GM12878 (cell line): ENCODE results near the gene HSD17B2. TPM values are rescaled to one million over a fixed set of nuclear protein-coding genes. Genes with fewer than 3 reads are reported as not detected.

Experiments used
- ATAC-seq: fragments of 200-7000 bp; cut with Tn5 transposase; 3 replicates; pipeline ENCODE4 v1.9.1; 2020; ENCODE audit warnings: mild to moderate bottlenecking, moderate library complexity
- BruUV-seq: library from RNA; stranded (reverse); fragments of 400-500 nt; replicated peaks from 2 replicates; lab custom pipeline; 2021; lab: Mats Ljungman, UMichigan
- CTCF ChIA-PET: fragments of 300-600 bp; sonication (Branson Sonifier 250); formaldehyde crosslinking; extraction: SDS; loops from one replicate; lab custom pipeline; 2021; ENCODE audit warnings: inconsistent platforms; lab: Yijun Ruan, JAX
- POLR2A ChIA-PET: fragments of 350-600 bp; formaldehyde crosslinking; extraction: SDS; loops from one replicate; lab custom pipeline; 2021; ENCODE audit warnings: inconsistent platforms; lab: Charles Lee
- RAD21 ChIA-PET: fragments of 300-600 bp; sonication (Branson Sonifier 250); formaldehyde crosslinking; loops from one replicate; lab custom pipeline; 2023; ENCODE audit warnings: antibody characterized with exemption; ENCODE audit not compliant: unreplicated experiment; lab: Charles Lee
- SMC1A ChIA-PET: fragments of 300-600 bp; sonication (Branson Sonifier 250); formaldehyde crosslinking; loops from one replicate; lab custom pipeline; 2023; ENCODE audit not compliant: unreplicated experiment, uncharacterized antibody; lab: Charles Lee
- DNase-seq: peaks from one replicate; pipeline ENCODE4 v3.0.0-alpha.2; 2011; ENCODE audit warnings: low read depth, low spot score
- FAIRE-seq: peaks from 3 replicates; lab custom pipeline; 2011; peaks lifted over from hg19 to GRCh38; lab: Jason Lieb, UNC
- H2AFZ ChIP-seq: 2 replicates; pipeline ENCODE4 v1.6.0; 2011; ENCODE audit warnings: low read depth, low read length, control low read depth; ENCODE audit not compliant: control insufficient read depth
- H3K27ac ChIP-seq: 2 replicates; pipeline ENCODE4 v1.5.1; 2011; ENCODE audit warnings: control low read depth; ENCODE audit not compliant: control insufficient read depth, insufficient read depth
- H3K27me3 ChIP-seq, 2 experiments: replicated peaks in 1 of 2; 2 replicates each; pipeline versions ENCODE4 v1.6.0 to v1.6.1; 2011; ENCODE audit warnings: low read length in 1 of 2; ENCODE audit not compliant: control insufficient read depth in 2 of 2, insufficient read depth in 2 of 2
- H3K36me3 ChIP-seq, 2 experiments: 2 replicates each; pipeline ENCODE4 v1.5.1; 2011; ENCODE audit warnings: low read length in 1 of 2; ENCODE audit not compliant: control insufficient read depth in 2 of 2, insufficient read depth in 2 of 2
- H3K4me1 ChIP-seq: 2 replicates; pipeline ENCODE4 v1.6.1; 2011; ENCODE audit warnings: mild to moderate bottlenecking, low read length, moderate library complexity, mixed read lengths; ENCODE audit not compliant: control insufficient read depth, insufficient read depth
- H3K4me2 ChIP-seq: 2 replicates; pipeline ENCODE4 v1.6.0; 2011; ENCODE audit warnings: control low read depth; ENCODE audit not compliant: control insufficient read depth, insufficient read depth
- H3K4me3 ChIP-seq: fragments of 200-600 bp; sonication (generic); 2 replicates; pipeline ENCODE4 v1.5.1; 2016
- H3K79me2 ChIP-seq: 2 replicates; pipeline ENCODE4 v1.6.0; 2011; ENCODE audit warnings: low read length; ENCODE audit not compliant: control insufficient read depth, insufficient read depth
- H3K9ac ChIP-seq: 2 replicates; pipeline ENCODE4 v1.8.0; 2011; ENCODE audit warnings: low read length, control low read depth, mixed read lengths; ENCODE audit not compliant: control insufficient read depth, insufficient read depth
- H3K9me3 ChIP-seq: replicated peaks from 3 replicates; pipeline ENCODE4 v1.5.1; 2011; ENCODE audit warnings: mild to moderate bottlenecking, low read length; ENCODE audit not compliant: control insufficient read depth, insufficient read depth
- H4K20me1 ChIP-seq: 2 replicates; pipeline ENCODE4 v1.6.0; 2011; ENCODE audit not compliant: control insufficient read depth, insufficient read depth
- BHLHE40 ChIP-seq, 2 experiments: fragments of 450-650 bp in 1 of 2; IDR thresholded peaks; 2 replicates each; pipeline ENCODE4 v1.6.1; 2011 to 2017; ENCODE audit warnings: low read depth in 2 of 2, borderline replicate concordance in 1 of 2, improper control_type of control experiment in 1 of 2, low read length in 1 of 2, mild to moderate bottlenecking in 1 of 2
- EED ChIP-seq: sonication (generic); IDR thresholded peaks from 2 replicates; pipeline ENCODE4 v1.6.1; 2016; ENCODE audit warnings: antibody characterized with exemption, low read depth
- ESRRA ChIP-seq: IDR thresholded peaks from 2 replicates; pipeline ENCODE4 v1.6.1; 2012; ENCODE audit warnings: mild to moderate bottlenecking, low read length, improper control_type of control experiment
- JUND ChIP-seq: IDR thresholded peaks from 2 replicates; pipeline ENCODE4 v1.6.1; 2012; ENCODE audit warnings: low read depth, mild to moderate bottlenecking, low read length, improper control_type of control experiment, moderate library complexity
- KDM1A ChIP-seq: fragments of 200-600 bp; sonication (generic); IDR thresholded peaks from 2 replicates; pipeline ENCODE4 v1.6.1; 2016; ENCODE audit warnings: borderline replicate concordance
- MEF2B ChIP-seq: fragments of 450-650 bp; IDR thresholded peaks from 2 replicates; pipeline ENCODE4 v1.6.1; 2018; ENCODE audit warnings: mild to moderate bottlenecking, moderate library complexity; ENCODE audit not compliant: partially characterized antibody, poor library complexity, severe bottlenecking
- MLLT1 ChIP-seq: fragments of 450-650 bp; IDR thresholded peaks from 2 replicates; pipeline ENCODE4 v1.6.1; 2016; ENCODE audit warnings: mild to moderate bottlenecking
- NFYA ChIP-seq: IDR thresholded peaks from 2 replicates; pipeline ENCODE4 v1.6.1; 2011; ENCODE audit warnings: low read depth, mild to moderate bottlenecking, low read length, improper control_type of control experiment, borderline replicate concordance
- NFYB ChIP-seq: IDR thresholded peaks from 2 replicates; pipeline ENCODE4 v1.6.1; 2011; ENCODE audit warnings: low read depth, mild to moderate bottlenecking, low read length, improper control_type of control experiment, moderate library complexity; ENCODE audit not compliant: insufficient read depth
- NR2C2 ChIP-seq: IDR thresholded peaks from 2 replicates; pipeline ENCODE4 v1.6.1; 2011; ENCODE audit warnings: borderline replicate concordance, low read depth; ENCODE audit not compliant: control insufficient read depth, insufficient read length
- PML ChIP-seq: IDR thresholded peaks from 2 replicates; pipeline ENCODE4 v1.6.1; 2012; ENCODE audit warnings: low read length, inconsistent platforms
- RCOR1 ChIP-seq: conservative IDR thresholded peaks from 2 replicates; pipeline ENCODE4 v1.6.1; 2012; ENCODE audit warnings: low read depth, low read length, improper control_type of control experiment
- SPI1 ChIP-seq: IDR thresholded peaks from 2 replicates; pipeline ENCODE4 v1.6.1; 2011; ENCODE audit warnings: low read depth, mild to moderate bottlenecking, low read length, moderate library complexity, borderline replicate concordance; ENCODE audit not compliant: insufficient read depth
- TCF3 ChIP-seq: IDR thresholded peaks from 2 replicates; pipeline ENCODE4 v1.6.1; 2012; ENCODE audit warnings: low read depth, mild to moderate bottlenecking, low read length, borderline replicate concordance; ENCODE audit not compliant: insufficient read depth
- USF1 ChIP-seq: IDR thresholded peaks from 2 replicates; pipeline ENCODE4 v1.6.1; 2011; ENCODE audit warnings: borderline replicate concordance, low read depth, mild to moderate bottlenecking, moderate library complexity, mixed read lengths, low read length; ENCODE audit not compliant: insufficient read depth; ENCODE audit errors: extremely low read length
- ZNF207 ChIP-seq: fragments of 450-650 bp; IDR thresholded peaks from 2 replicates; pipeline ENCODE4 v1.6.1; 2014; ENCODE audit warnings: antibody characterized with exemption, mild to moderate bottlenecking, borderline replicate concordance
- WGBS: methylation state at CpG from one replicate; pipeline ENCODE4 v1.1.6; 2016; ENCODE audit warnings: low lambda C conversion rate; ENCODE audit not compliant: insufficient replicate concordance, insufficient coverage; ENCODE audit errors: missing lambda C conversion rate; 5-methylcytosine and 5-hydroxymethylcytosine counted together
- in situ Hi-C: fragments of 300-500 bp; cut with MboI; formaldehyde crosslinking; loops from 9 replicates; pipeline ENCODE4 v1.14.3; 2018; ENCODE audit warnings: mixed read lengths
- intact Hi-C: fragments of 100-400 bp; cut with micrococcal nuclease; formaldehyde crosslinking; loops from one replicate; pipeline ENCODE4 v1.14.2; 2022; ENCODE audit not compliant: unreplicated experiment
- polyA plus RNA-seq, 11 experiments: library from polyadenylated mRNA; depleted of rRNA in 4 of 11; unstranded in 6 of 11; stranded (reverse) in 5 of 11; fragments of >200 nt; fragmentation: Nextera tagmentation in 4 of 11; fragmentation: Illumina TruSeq in 1 of 11; extraction: Ambion mirVana in 4 of 11; extraction: Trizol in 1 of 11; gene quantifications; 1 replicate in 1 of 11; 2 replicates in 10 of 11; pipeline versions ENCODE4 v1.2.1 to v1.2.3, GENCODE V29; 2011 to 2016; ENCODE audit warnings: inconsistent platforms in 2 of 11, missing spikeins in 2 of 11, low read depth in 1 of 11
- total RNA-seq, 4 experiments: library from RNA; depleted of rRNA in 3 of 4; stranded (reverse); fragments of >200 nt in 3 of 4; fragmentation: Illumina TruSeq in 1 of 4; extraction: Trizol in 1 of 4; gene quantifications; 2 replicates each; pipeline versions ENCODE4 v1.2.1 to v1.2.3, GENCODE V29; 2013 to 2021
- TF ChIP-seq, protein P1 (sequence below): IDR thresholded peaks from 2 replicates; pipeline ENCODE4 v1.6.1; 2012; ENCODE audit warnings: low read depth, low read length, improper control_type of control experiment
- TF ChIP-seq, protein P2 (sequence below): IDR thresholded peaks from 2 replicates; pipeline ENCODE4 v1.6.1; 2011; ENCODE audit warnings: mild to moderate bottlenecking, low read depth, low read length, moderate library complexity; ENCODE audit not compliant: insufficient replicate concordance

HSD17B2 gene
- total and polyA plus RNA-seq, 10 of the 15 experiments (the other 5 are each of a cell fraction or from before 2014, with no cell fraction given): not detected

DNA sequence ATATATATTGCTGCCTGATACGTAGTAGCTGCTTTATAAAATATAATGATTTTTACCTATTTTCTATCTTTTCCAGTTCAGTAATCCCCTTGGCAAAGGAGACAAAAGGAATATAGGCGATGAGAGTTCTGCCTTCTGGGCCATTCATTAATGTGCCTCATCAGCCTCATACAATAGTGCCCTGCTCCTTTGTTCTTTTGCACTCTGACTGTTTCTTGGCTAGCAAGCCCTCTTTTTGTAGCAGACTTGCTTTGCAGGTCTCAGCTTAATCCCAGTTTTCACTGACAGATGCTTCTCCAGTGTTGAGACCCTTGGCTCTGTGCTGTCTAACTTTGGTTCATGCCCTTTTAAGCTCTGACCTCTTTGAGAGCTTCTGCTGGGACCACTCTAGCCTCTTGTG, 10.4 kb downstream of the HSD17B2 start:
- in situ Hi-C loops: no loop called here
- intact Hi-C loops: no loop called here
- 22% methylated on average over 2 of the region's 2 CpGs for WGBS
- Histone ChIP-seq H4K20me1 (no peaks in the 10 kb centered on the region), H3K4me3 (no peak overlapping the region), H3K4me2 (no peak overlapping the region)
- ChIA-PET RAD21 (no interaction called here), CTCF (no interaction called here)
- DNase-seq (no peak), ATAC-seq (no peak)
- TF ChIP-seq, protein P1, sequence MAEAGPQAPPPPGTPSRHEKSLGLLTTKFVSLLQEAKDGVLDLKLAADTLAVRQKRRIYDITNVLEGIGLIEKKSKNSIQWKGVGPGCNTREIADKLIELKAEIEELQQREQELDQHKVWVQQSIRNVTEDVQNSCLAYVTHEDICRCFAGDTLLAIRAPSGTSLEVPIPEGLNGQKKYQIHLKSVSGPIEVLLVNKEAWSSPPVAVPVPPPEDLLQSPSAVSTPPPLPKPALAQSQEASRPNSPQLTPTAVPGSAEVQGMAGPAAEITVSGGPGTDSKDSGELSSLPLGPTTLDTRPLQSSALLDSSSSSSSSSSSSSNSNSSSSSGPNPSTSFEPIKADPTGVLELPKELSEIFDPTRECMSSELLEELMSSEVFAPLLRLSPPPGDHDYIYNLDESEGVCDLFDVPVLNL: no peak
- no peak for TF ChIP-seq ESRRA
- no peak for TF ChIP-seq TCF3
- no peak for TF ChIP-seq MEF2B
- TF ChIP-seq BHLHE40 (IDR thresholded peaks at IDR 0.05; ENCODE audit: borderline replicate concordance in 1 of 2, low read depth in 2 of 2, low read length in 1 of 2): no peak
- TF ChIP-seq NFYA: no peak
- TF ChIP-seq ZNF207: no peak
- TF ChIP-seq, protein P2, sequence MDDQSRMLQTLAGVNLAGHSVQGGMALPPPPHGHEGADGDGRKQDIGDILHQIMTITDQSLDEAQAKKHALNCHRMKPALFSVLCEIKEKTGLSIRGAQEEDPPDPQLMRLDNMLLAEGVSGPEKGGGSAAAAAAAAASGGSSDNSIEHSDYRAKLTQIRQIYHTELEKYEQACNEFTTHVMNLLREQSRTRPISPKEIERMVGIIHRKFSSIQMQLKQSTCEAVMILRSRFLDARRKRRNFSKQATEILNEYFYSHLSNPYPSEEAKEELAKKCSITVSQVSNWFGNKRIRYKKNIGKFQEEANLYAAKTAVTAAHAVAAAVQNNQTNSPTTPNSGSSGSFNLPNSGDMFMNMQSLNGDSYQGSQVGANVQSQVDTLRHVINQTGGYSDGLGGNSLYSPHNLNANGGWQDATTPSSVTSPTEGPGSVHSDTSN: no peak
- TF ChIP-seq EED: no peak
- no peak for TF ChIP-seq NR2C2
- no peak for TF ChIP-seq MLLT1
- TF ChIP-seq RCOR1: no peak
- TF ChIP-seq USF1: no peak
- no peak for TF ChIP-seq KDM1A
- TF ChIP-seq SPI1: no peak
- no peak for TF ChIP-seq NFYB
- no peak for TF ChIP-seq JUND
- no peak for TF ChIP-seq PML
- TF ChIP-seq, all 136 proteins: peak for 0
- SMC1A ChIA-PET: interaction anchor here (1.4 kb wide), 1 partner anchor 9 kb away, joined by 4 read pairs; no protein-coding TSS in a partner anchor
- H3K27me3 ChIP-seq: peaks cover 0 to 1% of the 10 kb centered on the region in 2 experiments; a peak in 2 of 4 replicates
- H3K36me3 ChIP-seq: no peaks in the 10 kb centered on the region
- no peaks in the 10 kb centered on the region for H3K79me2 ChIP-seq
- BruUV-seq: no TSS peak
- POLR2A ChIA-PET: no interaction called here
- H3K9ac ChIP-seq: no peak overlapping the region
- no peak overlapping the region for H2AFZ ChIP-seq
- no peak for FAIRE-seq
- no peaks in the 10 kb centered on the region for H3K4me1 ChIP-seq
- no peaks in the 10 kb centered on the region for H3K9me3 ChIP-seq
- H3K27ac ChIP-seq: no peak overlapping the region
